Lower leg skin (tissue), 3 donors: Measurements from ENCODE around the gene CEP131.

Source experiments
- POLR2A ChIP-seq, 2 donors: fragments of 450-650 bp; IDR thresholded peaks; one replicate each; pipeline ENCODE4 v1.6.1; 2016 to 2017; ENCODE audit warnings: antibody characterized with exemption in 2 of 2, mild to moderate bottlenecking in 1 of 2, moderate library complexity in 1 of 2
- TF ChIP-seq, protein P1 (sequence below), 3 donors: fragments of 450-650 bp; IDR thresholded peaks; one replicate each; pipeline ENCODE4 v1.5.1; 2016; ENCODE audit warnings: antibody characterized with exemption in 3 of 3, mild to moderate bottlenecking in 3 of 3, moderate library complexity in 2 of 3

DNA sequence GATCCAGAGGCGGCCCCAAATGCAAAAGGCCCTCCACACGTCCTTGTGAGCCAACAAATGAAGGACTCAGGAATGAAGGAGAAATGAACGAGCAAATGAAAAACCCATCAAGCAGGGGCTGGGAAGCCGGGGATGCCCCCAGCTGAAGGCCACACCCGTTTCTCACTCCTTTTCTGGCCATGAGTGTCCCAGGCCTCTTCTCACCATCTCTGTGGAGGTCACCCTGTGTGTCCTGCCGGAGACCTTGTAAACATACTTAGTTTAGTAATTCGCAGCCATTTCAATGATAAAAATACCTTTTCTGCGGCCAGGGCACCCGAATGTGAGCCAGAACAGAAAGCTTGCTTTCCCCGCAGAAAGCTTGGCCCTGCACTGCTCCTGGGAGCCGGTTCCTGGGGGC is 35.6 kb downstream of the CEP131 start:
- no peak for TF ChIP-seq POLR2A (IDR thresholded peaks at IDR 0.05)
- TF ChIP-seq, protein P1, sequence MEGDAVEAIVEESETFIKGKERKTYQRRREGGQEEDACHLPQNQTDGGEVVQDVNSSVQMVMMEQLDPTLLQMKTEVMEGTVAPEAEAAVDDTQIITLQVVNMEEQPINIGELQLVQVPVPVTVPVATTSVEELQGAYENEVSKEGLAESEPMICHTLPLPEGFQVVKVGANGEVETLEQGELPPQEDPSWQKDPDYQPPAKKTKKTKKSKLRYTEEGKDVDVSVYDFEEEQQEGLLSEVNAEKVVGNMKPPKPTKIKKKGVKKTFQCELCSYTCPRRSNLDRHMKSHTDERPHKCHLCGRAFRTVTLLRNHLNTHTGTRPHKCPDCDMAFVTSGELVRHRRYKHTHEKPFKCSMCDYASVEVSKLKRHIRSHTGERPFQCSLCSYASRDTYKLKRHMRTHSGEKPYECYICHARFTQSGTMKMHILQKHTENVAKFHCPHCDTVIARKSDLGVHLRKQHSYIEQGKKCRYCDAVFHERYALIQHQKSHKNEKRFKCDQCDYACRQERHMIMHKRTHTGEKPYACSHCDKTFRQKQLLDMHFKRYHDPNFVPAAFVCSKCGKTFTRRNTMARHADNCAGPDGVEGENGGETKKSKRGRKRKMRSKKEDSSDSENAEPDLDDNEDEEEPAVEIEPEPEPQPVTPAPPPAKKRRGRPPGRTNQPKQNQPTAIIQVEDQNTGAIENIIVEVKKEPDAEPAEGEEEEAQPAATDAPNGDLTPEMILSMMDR (IDR thresholded peaks at IDR 0.05) = no peak
